Measurements from ENCODE around the gene PPM1L.

The PPM1L gene

DNA sequence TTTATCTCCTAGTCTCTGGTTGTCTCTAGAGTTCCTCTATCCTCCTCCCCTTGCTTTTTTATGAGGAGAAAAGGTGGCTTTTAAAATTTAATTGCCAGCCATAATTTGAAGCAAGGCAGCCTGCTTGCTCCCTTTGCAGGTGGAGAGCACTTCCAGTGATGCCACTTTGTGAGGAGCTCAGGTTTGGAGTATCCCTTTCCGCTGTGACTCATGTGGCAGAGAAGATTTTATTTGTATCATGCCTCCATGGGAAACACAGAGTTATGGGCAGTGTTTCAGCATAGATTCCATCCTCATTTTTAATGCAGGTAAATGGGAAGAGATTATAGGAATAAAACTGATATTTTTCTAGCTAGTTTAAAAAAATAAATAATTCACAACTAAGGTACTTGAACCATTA, 7.0 kb downstream of the PPM1L start:
- TF ChIP-seq, protein P1, sequence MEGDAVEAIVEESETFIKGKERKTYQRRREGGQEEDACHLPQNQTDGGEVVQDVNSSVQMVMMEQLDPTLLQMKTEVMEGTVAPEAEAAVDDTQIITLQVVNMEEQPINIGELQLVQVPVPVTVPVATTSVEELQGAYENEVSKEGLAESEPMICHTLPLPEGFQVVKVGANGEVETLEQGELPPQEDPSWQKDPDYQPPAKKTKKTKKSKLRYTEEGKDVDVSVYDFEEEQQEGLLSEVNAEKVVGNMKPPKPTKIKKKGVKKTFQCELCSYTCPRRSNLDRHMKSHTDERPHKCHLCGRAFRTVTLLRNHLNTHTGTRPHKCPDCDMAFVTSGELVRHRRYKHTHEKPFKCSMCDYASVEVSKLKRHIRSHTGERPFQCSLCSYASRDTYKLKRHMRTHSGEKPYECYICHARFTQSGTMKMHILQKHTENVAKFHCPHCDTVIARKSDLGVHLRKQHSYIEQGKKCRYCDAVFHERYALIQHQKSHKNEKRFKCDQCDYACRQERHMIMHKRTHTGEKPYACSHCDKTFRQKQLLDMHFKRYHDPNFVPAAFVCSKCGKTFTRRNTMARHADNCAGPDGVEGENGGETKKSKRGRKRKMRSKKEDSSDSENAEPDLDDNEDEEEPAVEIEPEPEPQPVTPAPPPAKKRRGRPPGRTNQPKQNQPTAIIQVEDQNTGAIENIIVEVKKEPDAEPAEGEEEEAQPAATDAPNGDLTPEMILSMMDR (conservative IDR thresholded peaks at IDR 0.05; ENCODE audit: low read length) = no peak
- DNase-seq (ENCODE audit: low read depth) = no peak
- H3K4me3 ChIP-seq (ENCODE audit: low read length) = no peak overlapping the region

DNA sequence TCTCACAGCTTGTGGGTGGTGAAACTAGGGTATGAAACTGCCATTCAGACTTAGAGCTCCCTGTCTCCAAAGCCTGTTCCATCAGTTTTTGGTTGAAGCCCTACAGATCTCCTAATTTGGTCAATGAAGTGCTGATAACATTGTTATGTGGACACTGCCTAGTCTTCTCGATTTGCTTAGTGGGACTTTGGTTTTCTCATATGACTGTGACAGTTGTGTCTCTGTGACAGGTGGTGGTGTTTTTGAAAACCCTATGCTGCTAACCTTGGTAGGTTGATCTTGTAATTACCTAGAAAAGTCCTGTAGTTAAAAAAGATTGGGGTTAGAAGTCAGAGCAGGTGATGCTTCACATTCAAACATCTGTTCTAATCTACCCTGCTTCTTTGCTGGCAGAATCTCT, 9.2 kb downstream of the PPM1L start:
- TF ChIP-seq, protein P1 (conservative IDR thresholded peaks at IDR 0.05; ENCODE audit: low read length) = no peak
- DNase-seq (ENCODE audit: low read depth) = no peak
- no peak overlapping the region for H3K4me3 ChIP-seq (ENCODE audit: low read length)

DNA sequence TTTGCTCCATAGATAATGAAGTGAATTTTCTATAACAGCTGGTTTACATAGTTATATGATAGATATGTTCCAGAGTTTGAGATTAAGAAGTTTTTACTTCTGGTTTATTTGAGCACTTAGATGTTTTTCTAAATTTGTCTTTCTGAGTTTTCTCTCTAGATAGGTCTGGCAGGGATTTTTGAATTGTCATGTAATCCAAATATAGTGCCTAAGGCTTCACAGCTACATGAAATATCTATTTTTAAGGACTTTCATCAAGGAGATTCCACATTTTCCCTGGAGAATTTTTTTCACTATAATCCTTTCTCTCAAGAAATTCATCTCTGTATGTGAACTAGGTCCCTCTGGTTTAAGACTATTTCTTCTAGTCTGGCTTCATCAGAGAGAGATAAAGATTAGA, 12.0 kb downstream of the PPM1L start:
- H3K4me3 ChIP-seq (ENCODE audit: low read length) = no peak overlapping the region
- no peak for DNase-seq (ENCODE audit: low read depth)
- TF ChIP-seq, protein P1 (conservative IDR thresholded peaks at IDR 0.05; ENCODE audit: low read length) = no peak

DNA sequence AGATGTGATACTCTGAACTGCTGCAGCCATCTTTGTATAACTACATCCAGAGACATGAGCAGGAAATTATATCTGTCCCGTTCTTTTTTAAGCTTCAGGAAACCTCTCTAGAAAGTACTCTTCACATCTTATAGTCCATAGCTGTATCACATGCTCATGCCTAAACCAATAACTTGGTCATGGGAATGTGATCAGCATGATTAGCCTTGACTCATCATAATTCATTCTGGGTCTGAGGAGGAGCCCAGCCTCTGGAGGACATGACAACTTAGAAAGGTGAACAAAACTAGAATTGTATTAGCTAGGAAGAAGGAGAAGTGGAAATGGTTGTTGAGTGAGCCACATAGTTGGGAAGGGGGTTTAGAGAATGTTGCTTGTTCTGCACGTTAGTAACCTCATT, 12.9 kb downstream of the PPM1L start:
- DNase-seq (ENCODE audit: low read depth) = no peak

DNA sequence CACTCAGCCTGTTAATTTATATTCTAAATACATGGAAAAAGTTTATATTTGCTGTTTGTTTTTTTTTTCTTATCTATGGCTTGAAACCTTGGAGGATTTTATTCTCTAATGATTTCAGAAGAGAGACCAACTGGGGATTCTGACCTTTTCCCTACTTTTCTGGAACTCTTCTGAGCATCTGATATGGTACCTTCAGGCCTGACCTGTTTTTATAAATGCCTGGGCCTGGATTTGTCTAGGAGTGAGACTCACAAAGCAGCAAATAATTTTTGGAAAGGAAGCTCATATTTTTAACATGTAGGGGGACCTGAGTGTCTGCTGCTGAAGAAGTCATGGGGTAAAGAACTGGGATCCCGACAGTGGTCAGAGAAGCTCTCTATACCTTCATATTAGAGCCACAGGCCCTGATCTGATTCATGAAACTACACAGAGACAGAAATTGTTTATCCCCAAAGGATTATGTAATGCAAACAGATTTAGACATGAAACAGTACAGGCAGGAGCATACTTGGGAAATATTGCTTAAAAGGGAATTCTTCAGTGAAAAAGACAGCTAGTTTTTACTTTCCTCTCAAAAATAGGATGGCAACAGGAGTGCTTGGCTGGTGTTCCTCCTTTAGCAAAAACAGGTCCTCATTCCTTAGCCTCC, 15.9 kb downstream of the PPM1L start:
- H3K4me3 ChIP-seq (ENCODE audit: low read length) = no peak overlapping the region
- no peak for DNase-seq (ENCODE audit: low read depth)
- TF ChIP-seq, protein P1 (conservative IDR thresholded peaks at IDR 0.05; ENCODE audit: low read length) = no peak

More for the DNA sequence above, 12.9 kb downstream of the PPM1L start:
- H3K4me3 ChIP-seq (ENCODE audit: low read length) = no peak overlapping the region
- TF ChIP-seq, protein P1 (conservative IDR thresholded peaks at IDR 0.05; ENCODE audit: low read length) = no peak

DNA sequence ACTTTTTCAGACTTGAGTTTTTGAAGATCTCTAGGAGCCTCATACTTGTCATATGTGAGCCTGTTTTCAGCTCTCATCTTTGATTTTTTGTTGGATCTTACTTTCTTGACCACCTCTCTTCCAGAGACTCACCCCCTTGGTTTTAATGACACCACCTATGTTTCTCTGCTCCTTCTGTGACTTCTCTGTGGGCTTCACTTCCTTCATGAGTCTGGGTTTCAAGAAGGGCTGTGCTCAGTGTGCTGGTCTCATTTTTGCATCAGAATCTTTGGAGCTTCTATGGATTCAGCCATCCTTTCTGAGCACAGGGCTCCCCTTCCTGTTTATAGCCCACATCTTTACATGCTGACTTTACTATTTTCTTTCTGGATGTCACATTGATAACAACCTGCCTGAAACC, 17.7 kb downstream of the PPM1L start:
- DNase-seq (ENCODE audit: low read depth) = no peak
- TF ChIP-seq, protein P1 (conservative IDR thresholded peaks at IDR 0.05; ENCODE audit: low read length) = no peak
- H3K4me3 ChIP-seq (ENCODE audit: low read length) = no peak overlapping the region

DNA sequence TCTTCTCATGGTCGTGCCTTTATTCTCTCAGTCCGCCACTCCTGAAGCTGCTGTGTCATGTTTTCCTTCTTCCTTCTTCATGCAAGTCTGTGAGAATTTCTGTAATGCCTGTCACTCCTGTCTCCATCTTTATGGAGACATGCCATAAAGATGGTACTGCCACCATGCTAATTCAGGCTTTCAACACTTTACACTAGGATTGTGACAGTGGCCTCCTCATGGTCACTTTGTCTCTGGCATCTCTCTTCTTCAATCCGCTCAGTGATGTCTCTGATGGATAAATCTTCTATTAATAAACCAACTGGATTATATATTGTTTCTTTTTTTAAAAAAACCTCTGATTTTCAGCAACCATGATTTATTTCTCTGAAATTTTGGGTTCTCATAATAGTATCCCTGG, 18.1 kb downstream of the PPM1L start:
- H3K4me3 ChIP-seq (ENCODE audit: low read length) = no peak overlapping the region
- TF ChIP-seq, protein P1 (conservative IDR thresholded peaks at IDR 0.05; ENCODE audit: low read length) = no peak
- DNase-seq (ENCODE audit: low read depth) = no peak

Measured in AG10803 (cell line).